Right cardiac atrium (tissue), 5 donors: ENCODE data around the gene IGF1R. TPM values are rescaled to one million over a fixed set of nuclear protein-coding genes. Genes with fewer than 3 reads are reported as not detected.
A peak's percentile ranks its signal among the peaks of the same experiment; 100 is the strongest.

Experiments
- ATAC-seq, 2 donors: fragments of 200-7000 bp; cut with Tn5 transposase; one replicate each; pipeline versions ENCODE4 v1.8.0 to v1.9.1; 2020; ENCODE audit warnings: moderate library complexity in 2 of 2, mild to moderate bottlenecking in 1 of 2
- DNase-seq, 3 donors: peaks; one replicate each; pipeline ENCODE4 v3.0.0-alpha.2; 2020
- H3K27ac ChIP-seq: one replicate; pipeline ENCODE4 v1.5.1; 2013; ENCODE audit warnings: mild to moderate bottlenecking, low read length, control low read depth, moderate library complexity
- H3K27me3 ChIP-seq: one replicate; pipeline ENCODE4 v1.6.1; 2013; ENCODE audit not compliant: control insufficient read depth, insufficient read depth
- H3K4me1 ChIP-seq: one replicate; pipeline ENCODE4 v1.6.1; 2013; ENCODE audit warnings: low read length; ENCODE audit not compliant: control insufficient read depth, insufficient read depth
- H3K4me3 ChIP-seq: one replicate; pipeline ENCODE4 v1.5.1; 2013; ENCODE audit warnings: low read length, control low read depth
- H3K9me3 ChIP-seq: one replicate; pipeline ENCODE4 v1.6.1; 2013; ENCODE audit warnings: low read length; ENCODE audit not compliant: control insufficient read depth
- WGBS: extraction: QIAGEN DNeasy Blood & Tissue Kit; methylation state at CpG from one replicate; pipeline ENCODE4 v1.1.7; 2013; 5-methylcytosine and 5-hydroxymethylcytosine counted together
- intact Hi-C, 4 donors: fragments of 100-400 bp; cut with DNase I; formaldehyde crosslinking; loops; one replicate each; pipeline versions ENCODE4 v1.11.0 to v1.14.0; 2022 to 2023
- polyA plus RNA-seq: library from polyadenylated mRNA; stranded (reverse); fragments of 200-250 nt; gene quantifications from one replicate; pipeline ENCODE4 v1.2.3, GENCODE V29; 2013
- total RNA-seq, 4 donors: library from RNA; stranded (reverse); fragmentation: NEBNext Ultra II Directional; extraction: Animal tissue kit (Norgen Biotek cat#: 25700); gene quantifications; one replicate each; pipeline ENCODE4 v1.2.1, GENCODE V29; 2021
- donor health status: healthy with polysubstance abuse.
- donor health status: DM: no; HTN: yes; CAD: no.
- donor health status: DM: no; HTN: no; CAD: no.
- donor health status: DM: no; HTN: yes; CAD: no; lungs with severe emphysema.
- donor health status: DM: yes; HTN: yes; CAD: no.

IGF1R gene
- total and polyA plus RNA-seq, 5 donors: 9.0 to 52.3 (median 34.4) TPM

GRCh38 chr15:98923579-98923978 is 275.2 kb downstream of the IGF1R start:
- Histone ChIP-seq H3K27ac (no peak overlapping the region), H3K27me3 (no peaks in the 10 kb centered on the region), H3K9me3 (no peaks in the 10 kb centered on the region), H3K4me1 (peaks cover 17% of the 10 kb centered on the region), H3K4me3 (no peak overlapping the region)
- 79% methylated on average over 10 of the region's 10 CpGs for WGBS
- intact Hi-C loops: no loop called here
- ATAC-seq (no peak), DNase-seq (no peak)

DNA sequence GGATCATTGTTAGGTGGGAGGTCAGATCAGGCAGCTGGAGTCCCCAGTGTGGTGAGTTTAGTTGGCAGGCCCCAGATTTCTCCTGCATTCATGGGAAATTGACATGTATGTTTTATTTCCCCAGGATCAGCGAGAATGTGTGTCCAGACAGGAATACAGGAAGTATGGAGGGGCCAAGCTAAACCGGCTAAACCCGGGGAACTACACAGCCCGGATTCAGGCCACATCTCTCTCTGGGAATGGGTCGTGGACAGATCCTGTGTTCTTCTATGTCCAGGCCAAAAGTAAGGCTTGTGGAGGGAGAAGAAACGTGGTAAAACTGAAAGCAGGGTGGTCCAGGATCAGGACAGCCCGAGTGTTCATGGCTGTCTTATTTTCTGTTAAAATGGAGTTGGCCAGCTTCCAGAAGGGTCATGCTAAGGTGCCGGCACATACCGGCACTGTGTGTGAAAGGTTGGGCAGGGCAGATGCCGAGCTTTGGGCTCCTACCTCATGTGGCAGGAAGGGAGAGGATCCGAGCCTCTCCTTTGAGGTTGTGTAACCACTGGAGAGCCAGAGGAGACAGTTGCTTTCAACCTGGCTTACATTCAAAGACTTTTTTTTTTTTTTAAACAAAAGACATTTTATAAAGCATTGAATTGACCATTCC is 276.2 kb downstream of the IGF1R start:
- 41% methylated on average over 11 of the region's 11 CpGs for WGBS

DNA sequence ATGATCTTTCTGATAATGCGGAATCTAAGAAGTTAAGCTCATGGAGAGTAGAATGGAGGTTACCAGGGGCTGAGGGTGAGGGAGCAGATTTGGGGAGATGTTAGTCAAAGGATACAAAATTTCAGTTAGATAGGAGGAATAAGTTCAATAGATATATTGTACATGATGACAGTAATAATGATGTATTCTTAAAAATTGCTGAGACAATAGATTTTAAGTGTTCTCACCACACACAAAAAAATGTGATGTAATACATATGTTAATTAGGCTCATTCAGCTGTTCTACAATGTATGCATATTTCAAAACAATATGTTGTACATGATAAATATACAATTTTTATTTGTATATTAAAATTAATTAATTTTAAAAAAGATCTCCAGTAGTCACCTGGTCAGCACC is 277.9 kb downstream of the IGF1R start:
- Histone ChIP-seq H3K27me3 (no peaks in the 10 kb centered on the region), H3K4me3 (no peak overlapping the region), H3K4me1 (peaks cover 12% of the 10 kb centered on the region), H3K27ac (no peak overlapping the region), H3K9me3 (no peaks in the 10 kb centered on the region)
- intact Hi-C loops: no loop called here
- WGBS: 100% methylated on average over 1 of the region's 1 CpG
- ATAC-seq (no peak), DNase-seq (no peak)

More for the DNA sequence above, 276.2 kb downstream of the IGF1R start:
- H3K27ac ChIP-seq: peak overlapping the region; percentile 72
- no peak overlapping the region for H3K4me3 ChIP-seq
- peaks cover 17% of the 10 kb centered on the region for H3K4me1 ChIP-seq
- H3K9me3 ChIP-seq: no peaks in the 10 kb centered on the region
- intact Hi-C loops: no loop called here
- no peaks in the 10 kb centered on the region for H3K27me3 ChIP-seq
- DNase-seq (no peak), ATAC-seq (peak in 1 of 2 donors; percentile 67)

DNA sequence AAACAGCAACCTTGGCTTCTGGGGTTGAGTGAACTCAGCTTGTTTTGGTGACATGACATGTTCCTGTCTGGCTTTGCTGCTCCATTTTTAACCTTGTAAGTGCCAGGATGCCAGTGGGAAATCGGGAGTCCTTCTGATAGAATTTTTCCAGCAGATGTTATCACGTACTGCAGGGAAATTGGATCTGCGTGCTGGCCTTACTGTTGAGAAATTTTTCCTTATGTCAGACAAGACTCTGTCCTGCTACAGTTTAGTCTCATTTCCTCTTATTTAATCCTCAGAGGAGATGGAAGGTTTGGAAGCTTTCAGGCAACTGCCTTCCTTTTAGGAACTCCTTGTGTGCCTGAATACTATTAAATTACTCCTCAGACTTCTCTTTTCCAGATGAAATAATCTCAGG is 278.7 kb downstream of the IGF1R start:
- DNase-seq (peak in 1 of 3 donors; percentile 22), ATAC-seq (peak; percentile 42 to 54)
- intact Hi-C loops: no loop called here
- Histone ChIP-seq H3K9me3 (no peaks in the 10 kb centered on the region), H3K4me1 (peaks cover 12% of the 10 kb centered on the region), H3K27me3 (no peaks in the 10 kb centered on the region), H3K27ac (peak overlapping the region; percentile 32), H3K4me3 (no peak overlapping the region)
- WGBS: 20% methylated on average over 3 of the region's 3 CpGs

- Histone ChIP-seq H3K9me3 (no peaks in the 10 kb centered on the region), H3K27ac (peak overlapping the region; percentile 50), H3K27me3 (no peaks in the 10 kb centered on the region), H3K4me1 (peaks cover 12% of the 10 kb centered on the region), H3K4me3 (no peak overlapping the region)
- intact Hi-C loops: no loop called here
- WGBS: 68% methylated on average over 2 of the region's 2 CpGs
- DNase-seq (no peak), ATAC-seq (no peak)
Measured at GRCh38 chr15:98927996-98928395, 279.7 kb downstream of the IGF1R start.

- Histone ChIP-seq H3K9me3 (no peaks in the 10 kb centered on the region), H3K4me1 (peaks cover 9% of the 10 kb centered on the region), H3K27ac (no peak overlapping the region), H3K4me3 (no peak overlapping the region), H3K27me3 (no peaks in the 10 kb centered on the region)
- 88% methylated on average over 4 of the region's 4 CpGs for WGBS
- ATAC-seq (no peak), DNase-seq (no peak)
- intact Hi-C loops: no loop called here
Measured at GRCh38 chr15:98930576-98930975, 282.2 kb downstream of the IGF1R start.

- Histone ChIP-seq H3K4me1 (peaks cover 9% of the 10 kb centered on the region), H3K4me3 (no peak overlapping the region), H3K27me3 (no peaks in the 10 kb centered on the region), H3K27ac (no peak overlapping the region), H3K9me3 (no peaks in the 10 kb centered on the region)
- DNase-seq (no peak), ATAC-seq (no peak)
- WGBS: 88% methylated on average over 4 of the region's 4 CpGs
- intact Hi-C loops: no loop called here
Measured at GRCh38 chr15:98931004-98931403, 282.7 kb downstream of the IGF1R start.

DNA sequence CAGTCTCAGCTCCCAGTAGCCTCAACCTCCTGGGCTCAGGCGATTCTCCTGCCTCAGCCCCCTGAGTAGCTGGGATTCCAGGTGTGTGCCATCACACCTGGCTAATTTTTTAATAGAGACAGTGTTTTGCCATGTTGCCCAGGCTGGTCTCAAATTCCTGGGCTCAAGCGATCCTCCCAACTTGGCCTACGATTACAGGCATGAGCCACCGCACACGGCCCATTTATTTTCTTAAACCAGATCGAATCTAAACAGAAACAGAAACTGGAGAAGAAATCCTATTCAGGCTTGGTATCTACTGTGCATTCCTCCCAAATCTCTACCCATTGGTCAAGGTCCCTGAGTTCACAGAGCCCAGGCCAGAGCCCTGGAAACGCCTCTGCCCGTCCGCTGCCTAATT is 285.1 kb downstream of the IGF1R start:
- 92% methylated on average over 9 of the region's 9 CpGs for WGBS
- intact Hi-C loops: no loop called here
- no peaks in the 10 kb centered on the region for H3K4me1 ChIP-seq
- no peak for ATAC-seq
- no peaks in the 10 kb centered on the region for H3K27me3 ChIP-seq
- no peak for DNase-seq
- H3K27ac ChIP-seq: no peak overlapping the region
- H3K4me3 ChIP-seq: no peak overlapping the region
- H3K9me3 ChIP-seq: no peaks in the 10 kb centered on the region

- ATAC-seq (no peak), DNase-seq (no peak)
- Histone ChIP-seq H3K9me3 (no peaks in the 10 kb centered on the region), H3K4me1 (no peaks in the 10 kb centered on the region), H3K27me3 (no peaks in the 10 kb centered on the region), H3K4me3 (no peak overlapping the region), H3K27ac (no peak overlapping the region)
- WGBS: 78% methylated on average over 12 of the region's 12 CpGs
- intact Hi-C loops: no loop called here
Measured at GRCh38 chr15:98935736-98936135, 287.4 kb downstream of the IGF1R start.

GRCh38 chr15:98937413-98938104 is 289.2 kb downstream of the IGF1R start:
- no peak overlapping the region for H3K27ac ChIP-seq
- no peaks in the 10 kb centered on the region for H3K4me1 ChIP-seq
- DNase-seq: no peak
- H3K9me3 ChIP-seq: no peaks in the 10 kb centered on the region
- intact Hi-C loops: no loop called here
- no peak for ATAC-seq
- H3K27me3 ChIP-seq: no peaks in the 10 kb centered on the region
- WGBS: 90% methylated on average over 7 of the region's 7 CpGs
- H3K4me3 ChIP-seq: no peak overlapping the region

DNA sequence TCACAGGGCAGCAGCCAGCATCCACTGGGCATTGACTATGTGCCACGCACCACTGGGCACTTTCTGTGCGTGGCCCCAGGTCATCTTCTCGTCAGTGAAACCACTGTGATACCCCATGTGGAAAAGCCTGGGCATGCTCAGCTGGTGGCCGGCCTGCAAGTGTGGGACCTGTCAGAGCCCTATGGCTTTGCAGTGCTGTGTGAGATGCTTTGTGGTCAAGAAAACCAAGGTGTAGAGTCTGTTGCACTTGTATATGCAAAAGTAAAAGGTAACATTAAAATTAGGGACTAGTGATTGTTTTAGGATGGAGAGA is 289.7 kb downstream of the IGF1R start:
- Histone ChIP-seq H3K27ac (no peak overlapping the region), H3K4me1 (peaks cover 4% of the 10 kb centered on the region), H3K9me3 (no peaks in the 10 kb centered on the region), H3K27me3 (no peaks in the 10 kb centered on the region), H3K4me3 (no peak overlapping the region)
- WGBS: 94% methylated on average over 4 of the region's 4 CpGs
- intact Hi-C loops: no loop called here
- ATAC-seq: no peak
- DNase-seq: no peak
